Calu3 (cell line): ENCODE measurements around the gene F12. TPM values are rescaled to one million over a fixed set of nuclear protein-coding genes. Genes with fewer than 3 reads are reported as not detected.

Experiments
- BruUV-seq: library from RNA; stranded (reverse); fragments of 400-500 nt; replicated peaks from 2 replicates; lab custom pipeline; 2021; lab: Mats Ljungman, UMichigan
- CTCF ChIA-PET: fragments of 300-600 bp; sonication (Branson Sonifier 250); formaldehyde crosslinking; loops from one replicate; lab custom pipeline; 2022; ENCODE audit warnings: antibody characterized with exemption; lab: Charles Lee
- DNase-seq: peaks from one replicate; pipeline ENCODE4 v3.0.0; 2022
- H3K27ac Mint-ChIP-seq: one replicate; pipeline ENCODE4 v1.8.0; 2022; ENCODE audit warnings: mixed read lengths; ENCODE audit not compliant: unreplicated experiment
- H3K27me3 Mint-ChIP-seq: one replicate; pipeline ENCODE4 v1.8.0; 2022; ENCODE audit warnings: mixed read lengths; ENCODE audit not compliant: unreplicated experiment
- H3K36me3 Mint-ChIP-seq: one replicate; pipeline ENCODE4 v1.8.0; 2022; ENCODE audit warnings: mild to moderate bottlenecking, moderate library complexity, mixed read lengths; ENCODE audit not compliant: insufficient read depth, unreplicated experiment
- H3K4me1 Mint-ChIP-seq: one replicate; pipeline ENCODE4 v1.8.0; 2022; ENCODE audit warnings: mild to moderate bottlenecking, low read depth, mixed read lengths; ENCODE audit not compliant: unreplicated experiment
- H3K4me3 Mint-ChIP-seq: one replicate; pipeline ENCODE4 v1.8.0; 2022; ENCODE audit warnings: mild to moderate bottlenecking, low read depth, moderate library complexity, mixed read lengths; ENCODE audit not compliant: unreplicated experiment
- H3K9me3 Mint-ChIP-seq: one replicate; pipeline ENCODE4 v1.8.0; 2022; ENCODE audit warnings: low read depth, mixed read lengths; ENCODE audit not compliant: unreplicated experiment
- intact Hi-C: fragments of 100-400 bp; cut with micrococcal nuclease; formaldehyde crosslinking; loops from one replicate; pipeline ENCODE4 v1.10.0; 2022; ENCODE audit not compliant: unreplicated experiment
- total RNA-seq: library from RNA; stranded (reverse); gene quantifications from 2 replicates; pipeline ENCODE4 v1.2.3, GENCODE V29; 2022
- TF ChIP-seq, protein P1 (sequence below): fragments of 200-600 bp; IDR thresholded peaks from one replicate; pipeline ENCODE4 v1.8.0; 2022; ENCODE audit warnings: antibody characterized with exemption; ENCODE audit not compliant: unreplicated experiment

Gene F12
- total RNA-seq, 1 experiment from 2014 or later, result 14.3 TPM

GRCh38 chr5:177354711-177355110 lies 54.7 kb downstream of the F12 start:
- BruUV-seq, result no TSS peak
- H3K27ac Mint-ChIP-seq, result peak overlapping the region; percentile 73
- CTCF ChIA-PET, result interaction anchor here (0.9 to 1.2 kb wide), 2 partner anchors 24 to 36 kb away, joined by 3 read pairs; no protein-coding TSS in a partner anchor

DNA sequence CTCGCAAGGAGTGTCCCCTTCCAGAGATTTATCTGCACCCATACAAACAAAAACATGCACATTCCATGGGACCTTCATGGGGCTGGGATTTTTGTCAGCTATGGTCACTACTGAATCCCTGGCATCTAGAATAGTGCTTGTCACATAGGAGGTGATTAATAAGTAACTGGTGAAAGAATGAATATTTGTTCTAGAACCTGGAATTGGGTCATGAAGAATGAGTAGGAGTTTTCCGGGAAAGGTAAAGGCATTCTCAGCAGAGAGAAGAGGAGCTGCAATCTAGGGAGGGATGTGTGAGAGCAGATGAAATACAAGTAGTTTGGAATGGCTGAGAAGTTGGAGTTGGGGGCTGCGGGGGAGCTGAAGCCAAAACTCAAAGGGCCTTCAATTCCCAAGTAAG lies 55.1 kb downstream of the F12 start:
- TF ChIP-seq, protein P1, sequence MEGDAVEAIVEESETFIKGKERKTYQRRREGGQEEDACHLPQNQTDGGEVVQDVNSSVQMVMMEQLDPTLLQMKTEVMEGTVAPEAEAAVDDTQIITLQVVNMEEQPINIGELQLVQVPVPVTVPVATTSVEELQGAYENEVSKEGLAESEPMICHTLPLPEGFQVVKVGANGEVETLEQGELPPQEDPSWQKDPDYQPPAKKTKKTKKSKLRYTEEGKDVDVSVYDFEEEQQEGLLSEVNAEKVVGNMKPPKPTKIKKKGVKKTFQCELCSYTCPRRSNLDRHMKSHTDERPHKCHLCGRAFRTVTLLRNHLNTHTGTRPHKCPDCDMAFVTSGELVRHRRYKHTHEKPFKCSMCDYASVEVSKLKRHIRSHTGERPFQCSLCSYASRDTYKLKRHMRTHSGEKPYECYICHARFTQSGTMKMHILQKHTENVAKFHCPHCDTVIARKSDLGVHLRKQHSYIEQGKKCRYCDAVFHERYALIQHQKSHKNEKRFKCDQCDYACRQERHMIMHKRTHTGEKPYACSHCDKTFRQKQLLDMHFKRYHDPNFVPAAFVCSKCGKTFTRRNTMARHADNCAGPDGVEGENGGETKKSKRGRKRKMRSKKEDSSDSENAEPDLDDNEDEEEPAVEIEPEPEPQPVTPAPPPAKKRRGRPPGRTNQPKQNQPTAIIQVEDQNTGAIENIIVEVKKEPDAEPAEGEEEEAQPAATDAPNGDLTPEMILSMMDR, result no peak
- intact Hi-C loops, result loop anchor here (5.0 kb wide), 1 partner anchor 37 kb away; no protein-coding TSS in a partner anchor
- H3K4me1 Mint-ChIP-seq, result peaks cover 62% of the 10 kb centered on the region

More at GRCh38 chr5:177354711-177355110, 54.7 kb downstream of the F12 start:
- H3K36me3 Mint-ChIP-seq, result peaks cover 36% of the 10 kb centered on the region
- H3K4me1 Mint-ChIP-seq, result peaks cover 60% of the 10 kb centered on the region
- intact Hi-C loops, result loop anchor here (5.0 kb wide), 1 partner anchor 37 kb away; no protein-coding TSS in a partner anchor
- H3K27me3 Mint-ChIP-seq, result no peaks in the 10 kb centered on the region
- peak overlapping the region; percentile 0 for H3K4me3 Mint-ChIP-seq
- TF ChIP-seq, protein P1, result no peak
- peaks cover 5% of the 10 kb centered on the region for H3K9me3 Mint-ChIP-seq
- no peak for DNase-seq

DNA sequence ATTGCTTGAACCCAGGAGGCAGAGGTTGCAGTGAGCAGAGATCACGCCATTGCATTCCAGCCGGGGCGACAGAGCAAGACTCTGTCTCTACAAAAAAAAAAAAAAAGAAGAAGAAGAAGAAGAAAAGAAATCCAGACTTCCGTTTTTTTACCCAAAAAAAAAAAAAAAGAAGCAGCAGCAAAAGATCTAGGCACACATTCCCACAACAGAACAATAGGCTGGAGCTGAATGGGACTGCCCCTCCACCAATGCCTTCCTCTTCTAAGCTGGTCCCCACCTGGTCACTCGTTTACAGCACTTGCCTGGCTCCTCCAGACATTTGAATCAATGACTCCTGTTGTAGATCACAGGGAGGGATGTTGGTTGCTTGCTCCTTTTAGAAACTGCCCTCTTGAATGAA lies 56.3 kb downstream of the F12 start:
- no peak for DNase-seq
- CTCF ChIA-PET, result interaction anchor here (1.9 kb wide), 1 partner anchor 26 kb away, joined by 7 read pairs; no protein-coding TSS in a partner anchor
- H3K36me3 Mint-ChIP-seq, result peaks cover 51% of the 10 kb centered on the region
- H3K4me1 Mint-ChIP-seq, result peaks cover 58% of the 10 kb centered on the region
- no TSS peak for BruUV-seq
- H3K27ac Mint-ChIP-seq, result no peak overlapping the region
- no peaks in the 10 kb centered on the region for H3K27me3 Mint-ChIP-seq
- TF ChIP-seq, protein P1, result no peak
- no peak overlapping the region for H3K4me3 Mint-ChIP-seq
- intact Hi-C loops, result loop anchor here (5.0 kb wide), 1 partner anchor 36 kb away; no protein-coding TSS in a partner anchor
- peaks cover 5% of the 10 kb centered on the region for H3K9me3 Mint-ChIP-seq

More for the DNA sequence above, 55.1 kb downstream of the F12 start:
- no peak for DNase-seq
- CTCF ChIA-PET, result interaction anchor here (0.9 to 1.2 kb wide), 2 partner anchors 24 to 36 kb away, joined by 3 read pairs; no protein-coding TSS in a partner anchor
- peaks cover 40% of the 10 kb centered on the region for H3K36me3 Mint-ChIP-seq
- peak overlapping the region; percentile 0 for H3K4me3 Mint-ChIP-seq
- H3K9me3 Mint-ChIP-seq, result peaks cover 5% of the 10 kb centered on the region
- no peaks in the 10 kb centered on the region for H3K27me3 Mint-ChIP-seq
- no TSS peak for BruUV-seq
- peak overlapping the region; percentile 73 for H3K27ac Mint-ChIP-seq

Other genes starting within 250 kb of the F12 start
- gene RAB24, start 105.8 kb downstream of the F12 start, total RNA-seq, result 34.0 and 41.1 TPM in 2 replicates
- 215 and 217 TPM in 2 replicates for gene PRELID1, start 105.8 kb downstream of the F12 start, total RNA-seq
- gene MXD3, start 97.7 kb downstream of the F12 start, total RNA-seq, result 24.3 and 36.3 TPM in 2 replicates
- 278 and 305 TPM in 2 replicates for gene LMAN2, start 57.9 kb downstream of the F12 start, total RNA-seq
- gene RGS14, start 51.6 kb downstream of the F12 start, total RNA-seq, result 12.9 and 13.0 TPM in 2 replicates
- 0.19 and 0.64 TPM in 2 replicates for gene SLC34A1, start 25.1 kb downstream of the F12 start, total RNA-seq
- not detected in 2 replicates for gene PFN3, start 8.9 kb downstream of the F12 start, total RNA-seq
- gene GRK6, start 17.1 kb upstream of the F12 start, total RNA-seq, result 64.6 and 72.6 TPM in 2 replicates
- gene PRR7, start 37.2 kb upstream of the F12 start, total RNA-seq, result 25.2 and 27.6 TPM in 2 replicates
- 207 and 218 TPM in 2 replicates for gene DBN1, start 64.1 kb upstream of the F12 start, total RNA-seq
- gene PDLIM7, start 88.0 kb upstream of the F12 start, total RNA-seq, result 400 and 420 TPM in 2 replicates
- gene DOK3, start 100.3 kb upstream of the F12 start, total RNA-seq, result 14.5 and 15.7 TPM in 2 replicates
- 101 and 132 TPM in 2 replicates for gene DDX41, start 107.4 kb upstream of the F12 start, total RNA-seq
- gene FAM193B, start 145.0 kb upstream of the F12 start, total RNA-seq, result 92.0 and 97.0 TPM in 2 replicates
- gene TMED9, start 182.6 kb upstream of the F12 start, total RNA-seq, result 275 and 294 TPM in 2 replicates
- 48.8 and 55.7 TPM in 2 replicates for gene B4GALT7, start 190.6 kb upstream of the F12 start, total RNA-seq